Measurements from ENCODE around the gene LCN6. TPM values are rescaled to one million over a fixed set of nuclear protein-coding genes. Genes with fewer than 3 reads are reported as not detected.
"Not testable (repeated sequence)": the region's sequence is repeated elsewhere in the genome, so short reads cannot be mapped to it uniquely, and the experiment has no call there.

LCN6 gene
- total and polyA plus RNA-seq, 8 donors = 1.1 to 25.6 (median 4.2) TPM; not detected in 2

DNA sequence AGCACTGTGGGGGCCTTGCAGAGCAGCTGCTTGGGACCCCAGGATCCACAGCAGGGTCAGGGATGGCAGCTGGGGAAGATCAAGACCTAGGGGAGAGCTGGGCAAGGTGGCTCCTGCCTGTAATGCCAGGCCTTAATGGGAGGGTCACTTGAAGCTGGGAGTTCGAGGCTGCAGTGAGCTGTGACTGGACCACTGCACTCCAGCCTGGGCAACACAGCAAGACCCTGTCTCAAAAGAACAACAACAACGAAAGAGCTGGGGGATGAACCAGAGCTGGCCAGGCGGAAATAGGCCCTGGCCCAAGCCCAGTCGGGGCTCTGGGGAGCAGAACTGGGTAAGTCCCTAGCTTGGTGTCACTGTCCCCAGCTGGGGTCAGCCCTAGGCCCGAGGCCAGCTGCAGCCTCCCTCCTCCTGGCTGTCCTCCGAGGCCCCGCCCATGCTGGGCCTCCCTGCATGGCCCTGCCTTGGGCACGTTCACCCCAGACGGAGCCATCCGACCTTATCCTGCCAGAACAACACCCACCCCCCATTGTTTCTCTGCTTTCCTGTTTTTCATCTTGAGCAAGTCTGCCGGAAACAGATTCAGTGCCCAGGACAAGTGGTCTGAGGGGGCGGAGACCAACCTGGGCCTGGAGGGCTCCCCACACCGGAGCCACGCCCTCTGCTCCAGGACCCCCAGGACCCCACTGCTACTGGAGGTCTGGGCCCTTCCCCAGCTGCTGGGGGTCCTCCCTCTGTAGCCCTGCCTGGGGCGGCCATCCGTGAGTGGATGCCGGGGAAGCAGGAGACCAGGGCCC, 34.0 kb downstream of the LCN6 start:
- H3K9me3 ChIP-seq = no peaks in the 10 kb centered on the region
- no peak for ATAC-seq
- H3K27ac ChIP-seq = no peak overlapping the region
- H3K4me3 ChIP-seq = no peak overlapping the region
- FAIRE-seq = no peak
- no peaks in the 10 kb centered on the region for H3K27me3 ChIP-seq
- H3K4me1 ChIP-seq = peaks cover 0 to 6% (median 3%) of the 10 kb centered on the region in 3 donors
- intact Hi-C loops (cut with DNase I) = loop anchor here in 1 of 3 donors (10.0 kb wide), 1 partner anchor 229 kb away; the partner anchor contains the start of gene SEC16A
- H3K36me3 ChIP-seq = no peaks in the 10 kb centered on the region
- no peak for TF ChIP-seq CTCF (IDR thresholded peaks at IDR 0.05)
- DNase-seq = peak in 3 of 6 donors; percentile 20 to 75 (median 49)
- 77 to 85% methylated on average over 17 of the region's 17 CpGs for WGBS, 2 donors

- WGBS, 2 donors = 68 to 76% methylated on average over 8 of the region's 8 CpGs
- H3K4me3 ChIP-seq = peak overlapping the region in 2 of 4 donors; percentile 57
Measured at GRCh38 chr9:136713550-136713949, 34.8 kb downstream of the LCN6 start.

DNA sequence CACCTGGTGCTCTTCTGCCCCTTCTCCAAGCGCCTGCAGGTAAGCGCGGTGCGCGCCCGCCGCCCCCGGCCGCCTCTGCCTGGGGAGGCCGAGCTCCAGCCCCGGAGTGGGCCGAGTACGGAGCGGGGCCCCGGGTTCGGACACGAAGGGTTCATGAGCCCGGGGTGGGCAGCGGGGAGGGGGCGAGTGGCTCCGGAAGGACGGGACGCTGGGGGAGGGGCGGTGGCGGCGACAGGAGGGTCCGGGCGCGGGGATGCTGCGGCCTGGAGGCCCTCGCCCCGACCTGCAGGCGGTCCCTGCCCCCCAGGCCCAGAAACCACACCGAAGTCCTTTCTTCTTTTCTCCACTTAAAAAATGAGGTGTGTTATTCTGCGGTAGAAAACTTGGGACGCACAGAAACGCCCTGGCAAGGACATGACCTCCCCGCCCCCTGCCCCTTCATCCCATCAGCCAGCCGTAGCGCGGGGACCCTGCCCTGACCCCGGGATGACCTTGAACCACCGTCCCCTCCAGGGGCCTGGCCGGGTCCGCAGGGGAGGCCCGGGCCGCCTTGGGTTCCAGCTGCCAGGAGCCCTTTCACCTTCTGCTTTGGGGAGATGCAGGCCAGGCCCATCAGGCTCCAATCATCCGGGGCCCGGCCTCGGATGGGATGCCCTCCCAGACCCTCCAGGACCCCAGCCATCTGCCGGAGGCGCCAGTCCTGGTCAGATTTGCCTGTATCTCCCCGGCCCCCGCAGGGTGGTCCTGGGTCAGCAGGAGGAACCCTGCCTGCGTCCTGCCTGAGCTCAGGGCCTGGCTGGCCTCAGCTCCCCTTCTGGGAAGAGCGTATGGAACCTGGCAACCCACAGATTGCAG, 35.4 kb downstream of the LCN6 start:
- DNase-seq (peak in 4 of 6 donors; percentile 33 to 86 (median 68)), ATAC-seq (peak in 1 of 4 donors; percentile 4), FAIRE-seq (no peak)
- H3K9me3 ChIP-seq = no peaks in the 10 kb centered on the region
- H3K27ac ChIP-seq = no peak overlapping the region
- no peak for TF ChIP-seq CTCF (IDR thresholded peaks at IDR 0.05)
- H3K36me3 ChIP-seq = no peaks in the 10 kb centered on the region
- intact Hi-C loops (cut with DNase I) = loop anchor here in 1 of 3 donors (10.0 kb wide), 1 partner anchor 228 kb away; the partner anchor contains the start of gene SEC16A
- H3K4me1 ChIP-seq = peaks cover 0 to 6% (median 3%) of the 10 kb centered on the region in 3 donors
- H3K27me3 ChIP-seq = no peaks in the 10 kb centered on the region
- H3K4me3 ChIP-seq = peak overlapping the region; percentile 37 to 57 (median 48)
- WGBS, 2 donors = 7 to 10% methylated on average over 37 to 55 of the region's 56 CpGs

More at GRCh38 chr9:136713550-136713949, 34.8 kb downstream of the LCN6 start:
- ATAC-seq = no peak
- H3K27me3 ChIP-seq = no peaks in the 10 kb centered on the region
- no peak for FAIRE-seq
- peak in 4 of 6 donors; percentile 25 to 77 (median 66) for DNase-seq
- no peaks in the 10 kb centered on the region for H3K36me3 ChIP-seq
- H3K27ac ChIP-seq = no peak overlapping the region
- no peak for TF ChIP-seq CTCF (IDR thresholded peaks at IDR 0.05)
- no peaks in the 10 kb centered on the region for H3K9me3 ChIP-seq
- peaks cover 0 to 6% (median 3%) of the 10 kb centered on the region in 3 donors for H3K4me1 ChIP-seq
- intact Hi-C loops (cut with DNase I) = loop anchor here in 1 of 3 donors (10.0 kb wide), 1 partner anchor 229 kb away; the partner anchor contains the start of gene SEC16A

GRCh38 chr9:136711751-136712689, 36.3 kb downstream of the LCN6 start, which contains the start of gene DIPK1B:
Gene DIPK1B (plus strand): TSS chr9:136712572. CDS start chr9:136712666, 94 bp downstream.
- DNase-seq (peak in 4 of 6 donors; percentile 42 to 84 (median 64)), ATAC-seq (peak; percentile 26 to 54 (median 46)), FAIRE-seq (no peak)
- WGBS, 2 donors = 1 to 2% methylated on average over 66 to 119 of the region's 119 CpGs
- no peak within 1 kb of the TSS for H3K27ac ChIP-seq
- no peaks in the 10 kb centered on the region for H3K27me3 ChIP-seq
- TF ChIP-seq CTCF (IDR thresholded peaks at IDR 0.05) = no peak
- intact Hi-C loops (cut with DNase I) = loop anchor here in 1 of 3 donors (10.0 kb wide), 1 partner anchor 227 kb away; the partner anchor contains the start of gene SEC16A
- H3K4me1 ChIP-seq = peaks cover 0 to 6% (median 3%) of the 10 kb centered on the region in 3 donors
- no peaks in the 10 kb centered on the region for H3K36me3 ChIP-seq
- H3K9me3 ChIP-seq = no peaks in the 10 kb centered on the region
- peak within 1 kb of the TSS; percentile 37 to 57 (median 48) for H3K4me3 ChIP-seq

GRCh38 chr9:136711219-136711648, 37.1 kb downstream of the LCN6 start:
- WGBS, 2 donors = 34 to 35% methylated on average over 4 of the region's 4 CpGs
- DNase-seq (peak in 1 of 6 donors; percentile 31), ATAC-seq (peak; percentile 34 to 45 (median 38))
- H3K4me1 ChIP-seq, H3K4me3 ChIP-seq, H3K27me3 ChIP-seq, FAIRE-seq, H3K9me3 ChIP-seq, H3K27ac ChIP-seq, H3K36me3 ChIP-seq: not testable (repeated sequence)
- intact Hi-C loops (cut with DNase I) = loop anchor here in 1 of 3 donors (10.0 kb wide), 1 partner anchor 226 kb away; the partner anchor contains the start of gene SEC16A

Data from pancreas (tissue), 10 donors.